ENCODE measurements around the gene TANC1.
A peak's percentile ranks its signal among the peaks of the same experiment; 100 is the strongest.

The TANC1 gene

GRCh38 chr2:159204381-159205144, 236.1 kb downstream of the TANC1 start:
- DNase-seq, result no peak

DNA sequence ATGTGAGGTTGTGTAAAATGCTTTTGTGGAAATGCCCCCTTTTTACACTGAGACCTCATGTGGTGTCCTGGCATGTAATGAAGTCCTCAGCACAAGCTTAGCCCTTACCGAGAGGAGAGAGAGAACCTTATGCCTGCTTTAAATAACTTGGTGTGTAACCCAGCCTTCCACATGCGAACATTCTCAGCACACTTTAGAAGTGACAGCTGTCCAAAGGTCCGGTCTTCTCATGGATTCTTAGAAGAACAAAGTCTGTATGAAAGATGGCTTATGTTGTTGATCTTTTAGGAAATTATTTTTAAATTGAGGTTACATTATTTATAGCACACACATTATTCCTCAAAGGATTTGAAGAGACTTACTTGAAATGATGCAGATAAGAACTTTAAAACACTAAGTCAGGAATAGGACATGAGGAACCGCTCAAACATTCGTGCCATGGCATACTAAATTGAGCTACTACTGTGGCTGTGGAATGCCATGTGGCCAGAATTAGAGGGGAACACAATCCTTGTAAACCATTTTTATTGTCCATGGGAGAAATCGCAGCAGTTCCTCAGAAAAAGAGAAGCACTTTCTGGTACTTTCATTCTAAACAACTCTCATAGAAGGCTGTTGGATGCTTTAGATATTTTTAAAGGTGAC, 238.4 kb downstream of the TANC1 start:
- DNase-seq, result no peak

DNA sequence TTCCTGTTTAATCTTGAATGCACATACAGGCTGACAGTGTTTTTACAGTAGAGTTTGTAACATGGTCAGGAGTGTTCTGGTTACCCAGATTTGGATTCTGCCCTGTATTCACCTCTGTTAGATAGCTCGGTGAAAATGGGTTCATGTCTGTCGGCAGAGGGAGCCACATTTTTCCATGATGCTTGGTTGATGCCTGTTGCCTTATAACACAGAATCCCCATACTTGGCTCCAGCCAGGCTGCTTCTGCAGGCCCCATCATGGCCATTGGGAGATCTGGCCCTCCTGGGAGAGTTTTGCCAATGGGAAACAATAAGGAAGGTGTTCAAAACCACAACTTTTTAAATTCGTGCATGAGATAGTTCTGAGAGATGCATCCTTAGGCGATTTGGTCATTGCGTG, 240.0 kb downstream of the TANC1 start:
- no peak for DNase-seq

DNA sequence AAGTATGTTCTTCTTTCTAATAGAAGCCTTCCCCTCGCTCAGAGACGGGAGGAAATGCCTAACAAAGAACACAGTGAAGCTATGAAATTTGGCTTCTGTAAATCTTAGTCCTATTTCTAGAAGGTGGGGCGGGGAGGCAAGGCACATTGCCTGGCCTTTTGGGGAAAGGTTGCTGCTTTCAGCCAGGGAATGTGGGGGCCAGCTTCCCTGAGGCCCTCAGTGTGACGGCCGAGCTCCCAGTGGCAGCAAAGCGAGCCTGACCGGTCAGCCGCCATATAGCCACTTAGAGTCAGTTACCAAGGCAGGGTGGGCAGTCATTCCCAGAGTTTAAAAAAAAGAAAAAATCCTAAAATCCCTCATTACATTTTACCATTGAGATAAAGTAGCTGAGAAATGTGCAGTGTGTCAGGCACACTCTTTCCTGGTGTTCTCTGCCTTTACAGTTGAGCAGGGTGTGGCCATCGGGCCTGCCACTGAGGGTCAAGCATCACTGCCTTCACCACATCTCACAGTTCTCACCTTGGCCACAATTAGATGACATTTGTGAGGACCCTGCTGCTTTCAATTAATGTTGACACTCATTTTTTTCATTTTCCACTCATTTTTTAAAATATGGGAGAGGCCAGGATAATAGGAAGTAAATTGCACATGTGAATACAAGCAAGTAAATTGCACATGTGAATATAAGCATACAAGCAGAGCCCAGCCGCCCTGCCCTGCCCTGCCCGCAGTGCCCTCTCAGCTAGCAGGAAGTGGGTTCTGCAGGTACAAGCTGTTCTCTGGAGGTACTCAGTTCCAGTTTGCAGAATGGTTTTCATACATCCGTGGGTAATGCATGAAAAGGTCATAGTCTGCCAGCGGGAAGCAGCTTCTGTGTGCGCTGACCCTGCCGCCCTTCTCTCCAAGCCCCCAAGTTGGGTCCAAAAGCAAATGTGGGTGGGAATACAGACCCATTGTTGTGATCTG, 241.2 kb downstream of the TANC1 start:
- peak; percentile 24 to 59 for DNase-seq

- no peak for DNase-seq
Measured at GRCh38 chr2:159211447-159212396, 243.3 kb downstream of the TANC1 start.

DNA sequence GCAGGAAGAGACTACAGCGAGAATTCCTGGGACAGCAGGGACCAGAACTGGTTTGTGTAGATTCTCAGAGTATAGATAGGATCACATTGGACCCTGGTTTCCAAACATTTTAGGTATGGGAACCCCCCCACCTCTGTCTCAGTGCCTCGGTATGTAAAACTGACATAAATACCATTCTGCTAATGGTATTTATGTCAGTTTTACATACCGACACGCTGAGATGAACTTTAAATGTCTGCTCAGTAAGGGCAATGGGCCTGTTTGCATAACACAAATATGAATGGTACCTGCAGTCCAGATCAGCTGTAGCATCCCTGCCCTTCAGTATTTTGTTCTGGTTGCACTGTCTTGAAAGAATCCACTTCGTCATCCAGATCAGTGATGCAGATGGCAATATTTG, 244.9 kb downstream of the TANC1 start:
- no peak for DNase-seq

DNA sequence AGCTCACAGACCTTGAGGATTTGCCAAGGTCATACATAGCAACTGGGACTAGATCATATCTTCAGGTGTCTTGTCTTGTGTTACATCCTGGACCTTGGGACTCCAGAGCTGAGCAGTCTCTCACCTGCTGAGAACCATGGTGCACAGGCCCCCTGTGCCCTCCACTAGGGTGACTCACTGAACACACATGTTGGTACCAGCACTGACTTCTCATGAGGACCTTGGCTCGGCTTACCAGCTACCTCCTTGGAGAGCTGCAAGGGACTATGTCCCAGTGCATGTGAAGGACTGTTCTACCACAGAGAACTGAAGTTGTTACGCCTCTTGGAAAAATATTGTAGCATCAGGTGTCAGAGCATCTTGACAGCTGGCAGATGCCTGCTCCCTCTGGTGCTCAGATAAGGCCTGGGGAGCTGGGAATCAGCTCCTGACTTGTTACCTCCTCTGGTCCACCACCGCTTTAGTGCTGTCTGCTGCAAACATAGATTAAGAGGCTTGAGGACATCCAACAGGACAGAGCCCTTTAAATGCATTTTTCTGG, 246.0 kb downstream of the TANC1 start:
- no peak for DNase-seq

DNA sequence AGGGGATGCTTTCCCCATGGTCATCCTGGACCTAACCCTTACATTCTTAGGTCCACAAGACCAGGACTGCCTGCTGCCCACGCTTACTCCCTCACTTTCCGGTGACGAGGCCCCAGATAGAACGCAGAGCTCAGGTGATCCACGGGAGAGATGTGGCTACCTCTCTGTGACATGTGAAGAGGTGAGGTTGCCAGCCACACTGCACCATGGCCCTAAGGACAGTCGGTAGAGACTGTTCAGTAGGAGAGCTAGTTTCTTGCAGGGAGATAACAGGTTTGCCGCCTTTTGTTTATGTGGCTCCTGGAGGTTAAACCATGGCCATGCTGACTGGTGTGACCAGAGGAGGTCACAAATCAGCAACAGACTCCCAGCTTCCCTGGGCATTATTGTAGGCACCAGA, 246.7 kb downstream of the TANC1 start:
- DNase-seq, result no peak

GRCh38 chr2:159217676-159218075, 249.2 kb downstream of the TANC1 start:
- no peak for DNase-seq

GRCh38 chr2:159218389-159218788, 249.9 kb downstream of the TANC1 start:
- no peak for DNase-seq

- DNase-seq, result no peak
Measured at GRCh38 chr2:159219394-159219998, 251.1 kb downstream of the TANC1 start.

DNA sequence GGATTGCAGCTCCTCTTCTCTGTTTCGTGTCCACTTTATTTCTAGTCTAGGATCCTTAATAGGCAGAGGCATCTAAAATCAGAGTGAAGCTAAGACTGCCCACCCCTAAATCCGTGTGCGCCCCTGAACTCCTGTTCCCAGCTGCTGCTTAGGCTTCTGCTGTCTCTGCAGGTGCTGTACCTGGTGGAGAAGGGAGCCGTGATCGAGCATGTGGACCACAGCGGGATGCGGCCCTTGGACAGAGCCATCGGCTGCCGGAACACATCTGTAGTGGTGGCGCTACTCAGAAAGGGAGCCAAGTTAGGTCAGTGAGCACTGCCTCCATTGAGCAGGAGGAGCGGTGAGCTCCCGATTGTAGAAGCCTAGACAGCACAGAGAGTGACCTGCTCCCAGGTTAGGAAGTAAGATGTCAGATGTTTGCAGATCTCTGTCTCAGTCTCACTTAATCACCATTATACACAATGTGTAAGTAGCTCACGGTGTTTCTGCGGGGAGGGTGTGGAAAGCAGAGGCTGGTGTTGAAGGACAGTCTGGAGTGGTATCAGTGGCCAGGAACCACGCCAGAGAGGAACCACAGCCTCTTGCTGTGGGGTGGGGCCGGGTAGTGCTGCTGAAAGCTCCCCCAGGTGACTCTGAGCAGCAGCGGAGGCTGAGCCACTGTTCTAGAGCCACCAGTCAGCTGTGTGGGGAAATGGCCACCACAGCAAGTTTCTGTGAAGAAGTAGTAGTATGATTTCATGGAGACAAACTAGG, 255.8 kb downstream of the TANC1 start:
- DNase-seq, result no peak

DNA sequence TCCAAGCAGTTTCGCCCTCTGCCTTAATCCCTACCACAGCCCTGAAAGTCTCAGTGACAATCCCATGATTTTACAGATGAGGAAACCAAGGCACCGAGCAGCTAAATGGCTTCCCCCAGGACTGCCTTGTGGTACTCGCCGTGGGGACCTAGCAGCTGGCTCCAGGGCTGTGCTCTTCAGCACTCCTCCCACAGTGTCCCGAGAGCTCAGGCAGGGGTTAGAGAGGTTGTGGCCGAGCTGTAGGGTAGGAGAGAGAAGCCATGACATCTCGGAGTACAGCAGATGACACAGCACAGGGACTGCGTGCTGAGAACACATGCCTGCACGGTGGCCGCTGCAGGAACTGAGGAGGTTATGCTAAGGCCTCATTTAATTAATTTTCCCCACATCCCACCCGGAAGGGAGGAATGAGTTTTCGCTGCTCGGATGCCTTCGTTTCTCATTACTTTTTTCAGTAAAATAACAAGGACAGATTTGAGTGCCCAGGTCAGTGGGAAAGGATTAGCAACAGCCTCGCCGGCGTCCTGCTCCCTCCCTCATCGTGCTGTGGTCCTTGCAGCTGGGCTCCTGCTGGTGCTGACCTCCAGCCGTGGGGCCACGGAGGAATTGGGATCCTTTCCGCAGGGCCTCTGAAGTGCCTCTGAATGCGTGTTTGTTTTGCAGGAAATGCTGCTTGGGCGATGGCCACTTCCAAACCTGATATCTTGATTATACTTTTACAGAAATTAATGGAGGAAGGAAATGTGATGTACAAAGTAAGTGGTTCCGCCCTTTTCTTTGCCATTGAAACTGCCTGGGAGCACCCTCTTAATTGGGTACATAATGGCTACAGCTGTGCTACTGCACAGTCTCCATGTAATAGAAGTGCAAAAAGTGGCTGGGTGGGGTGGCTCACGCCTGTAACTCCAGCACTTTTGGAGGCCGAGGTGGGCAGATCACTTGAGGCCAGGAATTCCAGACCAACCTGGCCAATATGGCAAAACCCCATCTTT, 256.9 kb downstream of the TANC1 start:
- no peak for DNase-seq

DNA sequence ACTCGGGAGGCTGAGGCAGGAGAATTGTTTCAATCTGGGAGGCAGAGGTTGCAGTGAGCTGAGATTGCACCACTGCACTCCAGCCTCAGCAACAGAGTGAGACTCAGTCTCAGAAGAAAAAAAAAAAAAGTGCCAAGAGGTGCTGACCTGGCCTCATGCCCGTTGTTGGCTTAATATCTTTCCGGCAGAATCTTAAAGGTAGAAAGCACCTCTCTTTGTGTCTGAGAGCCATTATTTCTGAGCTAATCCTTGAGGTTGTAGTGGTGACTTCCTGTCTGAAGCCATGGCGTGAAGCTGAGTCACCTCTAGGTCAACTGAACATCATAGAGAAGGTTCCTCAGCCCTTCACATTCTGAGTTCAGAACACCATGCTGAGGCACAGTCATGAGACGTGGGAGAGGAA, 257.6 kb downstream of the TANC1 start:
- DNase-seq, result peak; percentile 29 to 38

DNA sequence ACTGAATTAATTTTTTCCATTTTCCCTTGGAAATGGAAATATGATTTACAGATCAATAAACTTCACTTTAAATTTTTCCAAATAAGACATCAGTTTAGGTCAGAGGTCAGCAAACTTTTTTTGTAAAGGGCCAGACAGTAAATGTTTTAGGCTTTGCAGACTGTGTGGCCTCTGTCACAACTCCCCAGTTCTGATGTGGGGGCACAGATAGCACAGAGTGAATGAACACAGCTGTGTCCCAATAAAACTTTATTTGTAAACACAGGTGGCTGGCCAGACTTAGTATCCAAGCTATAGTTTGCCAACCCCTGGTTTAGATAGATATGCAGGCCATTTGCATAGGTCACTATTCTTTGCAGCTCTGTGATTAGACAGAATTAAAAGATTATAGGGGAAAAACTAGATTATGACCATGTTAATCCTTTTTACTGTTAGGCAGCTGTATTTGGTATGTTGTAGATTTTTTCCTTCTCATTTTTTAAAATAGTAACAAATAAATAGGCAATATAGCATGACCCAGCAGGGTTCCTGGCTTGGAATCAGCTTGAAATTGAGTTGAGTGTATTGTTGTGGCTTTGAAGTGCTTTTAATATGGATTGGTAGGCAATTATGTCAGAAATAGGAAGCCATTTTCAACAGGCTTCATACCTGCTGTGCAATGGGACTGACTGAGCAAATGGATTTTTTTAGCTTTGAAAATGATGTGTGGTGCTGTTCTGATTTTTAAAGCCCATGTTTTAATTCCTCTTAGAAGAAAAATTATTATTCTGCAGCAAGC, 258.4 kb downstream of the TANC1 start:
- no peak for DNase-seq

DNA sequence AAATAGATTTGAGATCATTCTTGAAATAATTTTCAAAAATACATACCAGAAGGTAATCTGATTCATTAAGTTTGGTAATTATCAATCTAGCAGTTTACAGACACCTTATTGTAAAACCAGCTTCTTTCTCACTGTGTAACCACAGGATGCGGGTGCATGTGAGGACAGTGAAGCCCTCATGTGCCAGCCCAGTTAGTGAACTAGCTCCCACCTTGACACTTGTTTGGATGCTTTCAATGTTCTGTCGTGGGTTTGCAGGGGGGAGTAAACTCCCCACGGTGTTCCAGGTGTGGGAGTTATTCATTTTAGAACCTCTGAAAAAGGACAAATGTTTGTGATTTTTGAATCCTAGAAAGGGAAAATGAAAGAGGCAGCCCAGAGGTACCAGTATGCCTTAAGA, 259.0 kb downstream of the TANC1 start:
- peak in 1 of 2 donors; percentile 31 for DNase-seq

DNA sequence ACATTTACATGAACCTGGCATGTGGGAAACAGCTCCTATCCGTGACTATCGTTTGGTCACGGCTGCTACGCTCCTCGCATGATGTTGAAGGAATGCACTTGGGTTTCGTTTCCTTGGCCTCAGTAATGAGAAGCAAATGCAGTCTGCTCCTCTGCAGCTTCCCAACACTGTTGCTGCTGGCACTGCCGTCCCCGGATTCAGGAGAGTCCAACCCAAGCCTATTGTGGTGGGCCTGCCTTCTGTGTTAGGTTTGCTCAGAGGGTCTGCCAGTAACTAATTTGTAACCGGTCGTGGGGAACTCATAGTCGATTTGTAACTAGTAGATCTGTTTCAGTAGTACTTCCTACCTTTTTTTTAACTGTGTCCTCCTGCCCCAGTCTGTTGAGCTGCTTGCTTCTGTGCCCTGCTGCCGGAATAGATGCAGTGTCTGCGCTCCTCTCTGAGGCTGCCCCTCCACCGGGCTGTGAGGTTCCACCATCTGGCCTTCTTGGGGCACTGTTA, 259.7 kb downstream of the TANC1 start:
- no peak for DNase-seq

GRCh38 chr2:159229476-159230144, 261.2 kb downstream of the TANC1 start:
- no peak for DNase-seq
